Endothelial cell of hepatic sinusoid (primary cell): ENCODE measurements around the gene HBP1.
"Not testable (repeated sequence)": the region's sequence is repeated elsewhere in the genome, so short reads cannot be mapped to it uniquely, and the experiment has no call there.

Experiments used
- in situ Hi-C: cut with HindIII; loops from 2 replicates; pipeline ENCODE4 v1.10.0; 2017; ENCODE audit warnings: low sequenced_read_pairs

The HBP1 gene, protein sequence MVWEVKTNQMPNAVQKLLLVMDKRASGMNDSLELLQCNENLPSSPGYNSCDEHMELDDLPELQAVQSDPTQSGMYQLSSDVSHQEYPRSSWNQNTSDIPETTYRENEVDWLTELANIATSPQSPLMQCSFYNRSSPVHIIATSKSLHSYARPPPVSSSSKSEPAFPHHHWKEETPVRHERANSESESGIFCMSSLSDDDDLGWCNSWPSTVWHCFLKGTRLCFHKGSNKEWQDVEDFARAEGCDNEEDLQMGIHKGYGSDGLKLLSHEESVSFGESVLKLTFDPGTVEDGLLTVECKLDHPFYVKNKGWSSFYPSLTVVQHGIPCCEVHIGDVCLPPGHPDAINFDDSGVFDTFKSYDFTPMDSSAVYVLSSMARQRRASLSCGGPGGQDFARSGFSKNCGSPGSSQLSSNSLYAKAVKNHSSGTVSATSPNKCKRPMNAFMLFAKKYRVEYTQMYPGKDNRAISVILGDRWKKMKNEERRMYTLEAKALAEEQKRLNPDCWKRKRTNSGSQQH

DNA sequence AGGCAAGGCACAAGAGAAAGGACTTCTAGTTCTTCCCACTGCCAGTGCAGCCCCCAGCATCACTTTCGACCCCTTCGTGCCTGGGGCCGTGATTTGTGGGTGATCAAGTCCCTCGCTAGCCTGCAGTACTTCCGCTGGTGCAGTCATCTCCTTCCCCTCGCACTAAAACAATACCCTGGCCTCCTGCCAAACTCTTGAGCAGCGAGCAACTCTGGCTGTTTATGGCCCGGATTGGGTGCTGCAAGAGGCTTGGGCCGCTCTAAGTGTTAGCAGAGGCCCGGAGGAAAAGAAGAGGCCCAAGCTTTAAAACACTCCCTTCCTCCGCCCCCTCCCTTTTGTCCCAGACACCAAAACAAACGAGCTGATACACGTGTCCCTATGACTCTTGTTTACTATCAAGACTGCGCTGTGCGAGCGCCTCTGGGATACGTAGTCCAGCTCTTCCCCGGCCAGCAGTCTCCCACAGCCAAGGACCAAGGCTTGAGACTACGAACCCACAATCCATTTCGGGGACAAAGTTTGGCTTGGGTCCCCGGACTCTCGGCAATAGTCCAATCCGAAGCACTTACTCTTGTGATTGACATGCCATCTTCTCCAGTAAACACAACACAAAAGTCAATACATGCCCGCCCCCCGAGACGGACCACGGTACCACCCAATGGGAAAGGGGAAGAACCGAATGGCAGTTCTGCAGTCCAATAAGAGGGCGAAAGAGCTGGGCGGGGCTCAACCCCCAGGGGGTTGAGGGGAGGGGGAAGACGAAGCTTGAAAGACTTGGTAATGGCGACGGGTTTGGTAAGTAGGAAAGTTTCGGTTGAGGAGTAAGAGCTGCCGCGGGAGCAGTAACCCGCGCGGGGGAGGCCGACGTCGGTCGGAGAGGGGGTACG, at the start of gene HBP1:
TSS of gene HBP1 (plus strand) at position 771 of the 887 bp plus-strand sequence. CDS start 10,891 bp downstream, outside the sequence.
- in situ Hi-C loops, result loop anchor here (25.0 kb wide), 1 partner anchor 381 kb away; no protein-coding TSS in a partner anchor

DNA sequence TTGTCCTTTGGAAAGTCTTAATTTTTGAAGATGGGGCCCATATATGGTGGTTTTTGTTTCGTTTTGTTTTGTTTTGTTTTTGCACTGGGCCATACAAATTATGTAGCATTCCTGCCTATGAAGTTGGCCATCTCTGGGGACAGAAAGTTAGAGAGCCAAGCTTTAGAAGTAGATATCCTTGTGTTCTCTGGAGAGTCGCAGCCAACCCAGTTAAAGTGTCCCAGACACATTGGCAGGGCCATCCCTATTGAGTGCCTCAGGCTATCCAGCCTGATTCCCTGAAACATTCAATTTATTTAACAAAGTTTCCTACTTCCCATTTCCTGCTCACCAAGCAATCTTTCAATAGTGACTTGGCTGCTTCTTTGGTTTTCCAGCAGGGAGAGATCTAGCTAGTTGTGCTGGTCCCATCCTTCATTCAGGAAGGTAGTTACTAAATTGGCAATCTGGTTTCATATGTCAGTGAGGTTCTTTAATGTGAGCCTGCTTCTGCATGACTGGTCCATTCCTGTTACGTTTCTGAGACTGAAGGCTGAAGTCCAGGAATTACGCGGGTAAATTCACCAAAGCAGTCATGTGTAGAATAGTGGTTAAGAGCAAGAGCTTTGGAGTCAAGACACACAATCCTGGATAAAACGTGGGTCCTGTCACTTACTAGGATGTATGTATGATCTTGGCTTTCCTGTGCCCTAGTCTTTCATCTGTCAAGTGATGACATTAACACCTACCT, 49.3 kb upstream of the HBP1 start:
- in situ Hi-C loops, result no loop called here

DNA sequence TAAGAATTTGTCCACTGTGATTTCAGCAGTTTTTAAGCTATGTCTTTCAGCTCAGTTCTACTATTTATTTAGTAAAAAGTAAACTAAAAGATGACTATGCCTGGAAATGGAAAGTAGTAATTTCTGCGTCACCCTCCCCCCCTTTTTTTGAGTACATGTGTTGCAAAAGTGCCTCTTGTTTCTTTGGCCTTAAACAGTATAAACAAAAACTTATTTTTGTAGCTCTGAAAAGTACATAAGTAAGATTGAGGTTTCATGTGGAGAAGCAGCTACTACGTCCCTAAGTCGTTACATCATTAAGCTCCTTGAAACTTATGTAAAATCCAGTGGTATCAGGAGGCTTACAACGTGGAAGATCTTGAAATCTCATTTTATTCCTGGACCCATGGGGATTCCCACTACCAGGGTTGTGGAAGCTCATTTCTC, 46.3 kb upstream of the HBP1 start:
- in situ Hi-C loops, result no loop called here

DNA sequence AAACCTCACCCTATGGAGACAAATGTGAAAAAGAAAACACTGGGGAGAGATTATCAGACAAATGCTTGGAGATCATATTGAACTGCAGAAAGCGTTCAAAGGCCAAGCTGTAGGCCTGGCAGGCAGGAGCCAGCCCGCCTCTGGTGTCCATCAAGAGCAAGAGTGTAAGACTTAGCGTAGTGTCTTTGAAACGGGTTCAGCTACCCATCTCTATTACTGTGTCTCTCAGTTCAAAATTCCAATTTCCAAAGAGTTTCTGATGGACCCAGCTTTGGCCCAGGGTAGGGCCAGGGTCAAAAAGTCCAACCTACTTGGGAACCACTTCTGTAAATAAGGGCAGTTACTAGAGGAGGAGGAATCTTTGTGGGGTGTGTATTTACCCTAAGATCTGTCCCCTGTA, 45.4 kb upstream of the HBP1 start:
- in situ Hi-C loops, result no loop called here

DNA sequence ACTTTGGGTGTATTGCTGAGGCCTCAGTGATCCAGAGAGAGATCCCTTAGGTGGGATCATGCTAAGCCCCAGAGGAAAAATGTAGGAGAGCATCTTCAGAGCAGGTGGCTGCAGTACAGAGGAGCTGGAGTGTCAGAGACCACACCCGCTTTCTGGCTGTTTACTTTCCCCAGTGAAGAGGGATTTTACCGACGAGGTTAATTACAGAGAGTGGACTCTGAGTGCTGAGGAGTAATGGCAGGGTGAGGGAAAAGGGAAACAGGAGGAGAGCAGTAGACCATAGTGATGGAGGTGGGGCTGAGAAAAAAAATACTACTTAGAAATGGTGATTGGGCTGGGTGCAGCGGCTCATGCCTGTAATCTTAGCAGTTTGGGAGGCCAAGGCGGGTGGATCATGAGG, 43.3 kb upstream of the HBP1 start:
- in situ Hi-C loops, result no loop called here

DNA sequence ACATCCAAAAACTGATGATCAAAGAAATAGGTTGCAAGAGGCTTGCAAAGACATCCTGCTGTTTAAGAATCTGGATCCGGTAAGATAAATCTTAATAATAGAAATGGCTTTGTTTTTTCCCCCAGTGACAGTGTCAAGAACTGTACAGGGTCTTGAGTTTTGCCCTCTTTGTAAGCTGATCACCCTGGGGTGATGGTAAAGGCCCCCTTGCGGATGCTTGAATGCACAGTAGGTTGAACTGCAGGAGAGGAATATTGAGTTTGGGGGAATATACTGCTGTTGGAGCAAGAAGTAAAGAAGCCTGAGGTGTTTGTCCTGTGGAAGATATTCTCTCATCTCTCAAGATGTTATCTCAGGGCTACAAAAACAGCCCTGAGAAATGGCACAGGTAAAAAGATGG, 40.6 kb upstream of the HBP1 start:
- in situ Hi-C loops, result no loop called here

DNA sequence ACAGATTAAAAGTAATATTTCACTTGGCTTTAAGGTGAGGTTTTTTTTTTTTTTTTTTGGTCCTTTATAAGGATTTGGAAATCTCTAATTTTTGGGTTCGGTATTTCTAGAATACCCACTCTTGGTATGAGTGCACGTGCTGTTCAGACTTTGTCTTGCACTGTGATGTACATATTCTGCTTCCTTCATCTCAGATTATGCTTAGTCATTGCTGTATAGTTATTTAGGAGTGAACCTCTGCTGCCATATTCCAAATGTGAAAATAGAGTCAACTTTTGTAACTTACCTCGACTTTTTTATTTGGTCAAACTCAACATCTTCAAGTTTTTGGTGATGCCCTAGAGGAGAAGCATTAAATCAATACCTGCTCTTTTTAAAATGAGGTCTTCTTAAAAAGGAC, 40.1 kb upstream of the HBP1 start:
- in situ Hi-C loops, result no loop called here

DNA sequence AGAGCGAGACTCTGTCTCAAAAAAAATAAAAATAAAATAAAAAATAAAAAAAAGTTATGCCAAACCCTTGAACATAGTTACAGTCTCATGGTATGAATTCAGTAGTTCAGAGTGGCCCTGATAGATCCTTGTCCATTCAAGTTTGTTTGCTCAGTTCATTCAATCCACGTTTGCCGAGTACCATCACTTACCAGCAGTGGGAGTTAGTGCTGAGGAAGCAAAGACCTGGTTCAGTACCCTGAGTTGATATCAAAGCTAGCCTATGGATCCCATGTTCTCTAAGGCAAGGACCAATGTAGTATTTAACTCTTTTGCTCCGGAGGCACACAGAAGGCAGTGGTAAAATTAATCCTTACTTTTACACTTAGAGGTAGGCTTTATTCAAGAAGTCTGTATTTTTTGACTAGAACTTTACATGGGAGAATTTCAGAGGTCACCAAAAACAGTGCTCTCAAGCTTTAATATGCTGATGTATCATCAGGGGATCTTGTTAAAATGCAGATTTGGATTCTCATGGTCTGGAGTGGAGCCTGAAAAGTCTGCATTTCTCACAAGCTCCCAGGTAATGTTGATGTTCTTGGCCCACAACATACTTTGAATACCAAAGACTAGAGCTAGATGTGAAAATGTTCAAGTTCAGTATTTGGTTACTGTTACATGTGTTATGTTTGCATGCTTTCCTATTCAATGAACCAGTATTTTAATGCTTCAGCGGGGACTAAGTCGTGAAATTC, 38.1 kb upstream of the HBP1 start:
- in situ Hi-C loops, result no loop called here

DNA sequence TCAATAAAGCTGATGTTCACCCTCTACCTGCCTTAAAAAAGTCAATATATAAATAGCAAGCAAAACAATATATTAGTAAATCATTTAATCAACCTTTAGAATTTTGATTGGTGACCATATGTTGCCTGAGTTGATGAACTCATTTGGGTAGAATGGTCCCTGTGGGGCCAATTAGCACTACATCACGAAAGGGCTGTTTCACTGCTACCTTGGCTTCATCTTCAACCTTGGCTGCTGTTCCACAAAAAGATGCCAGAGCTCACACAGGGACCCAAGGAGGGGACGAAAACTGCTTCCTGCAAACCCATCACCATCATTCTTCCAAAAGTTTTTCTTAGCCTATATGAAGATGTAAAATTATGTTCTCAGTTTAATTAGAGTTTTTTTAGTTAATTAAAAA, 35.4 kb upstream of the HBP1 start:
- in situ Hi-C loops, result no loop called here

DNA sequence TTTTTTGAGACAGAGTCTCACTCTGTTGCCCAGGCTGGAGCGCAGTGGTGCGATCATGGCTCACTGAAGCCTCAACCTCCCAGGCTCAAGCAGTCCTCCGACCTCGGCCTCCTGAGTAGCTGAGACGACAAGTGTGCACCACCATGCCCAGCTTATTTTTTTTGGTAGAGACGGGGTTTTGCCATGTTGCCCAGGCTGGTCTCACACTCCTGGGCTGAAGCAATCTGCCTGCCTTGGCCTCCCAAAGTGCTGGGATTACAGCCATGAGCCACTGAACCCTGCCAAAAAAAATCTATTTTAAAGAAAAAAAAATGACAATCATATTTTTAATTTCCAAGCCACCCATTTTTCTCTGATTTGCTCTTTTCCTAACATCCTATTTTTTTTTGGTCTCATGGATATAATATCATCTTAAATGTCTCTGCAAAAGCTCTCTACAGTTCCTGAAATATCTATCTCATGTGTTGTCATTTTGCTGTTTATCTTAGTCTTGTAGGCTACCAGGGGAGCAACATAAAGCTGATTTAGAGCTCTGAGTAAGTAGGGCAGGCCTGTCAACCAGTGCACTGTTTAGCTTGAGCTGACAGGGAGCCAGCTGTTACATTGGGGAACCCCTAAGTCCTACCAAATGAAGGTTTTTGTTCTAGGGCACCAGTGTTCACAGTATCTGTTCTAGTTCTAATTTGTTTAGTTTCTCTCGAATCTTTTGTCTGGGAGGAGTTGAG, 29.9 kb upstream of the HBP1 start:
- in situ Hi-C loops, result no loop called here

DNA sequence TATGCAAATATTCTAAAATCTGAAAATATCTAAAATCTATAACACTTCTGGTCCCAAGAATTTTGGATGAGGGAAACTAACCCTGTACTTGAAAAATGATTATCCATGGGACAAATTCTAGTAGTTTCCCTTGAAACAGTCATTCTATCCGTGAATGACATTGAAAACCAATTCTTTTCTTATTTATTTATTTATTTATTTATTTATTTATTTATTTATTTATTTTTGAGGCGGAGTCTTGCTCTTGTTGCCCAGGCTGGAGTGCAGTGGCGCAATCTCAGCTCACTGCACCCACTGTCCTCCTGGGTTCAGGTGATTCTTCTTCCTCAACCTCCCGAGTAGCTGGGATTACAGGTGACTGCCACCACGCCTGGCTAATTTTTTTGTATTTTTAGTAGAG, 24.9 kb upstream of the HBP1 start:
- in situ Hi-C loops, result not testable (repeated sequence)

DNA sequence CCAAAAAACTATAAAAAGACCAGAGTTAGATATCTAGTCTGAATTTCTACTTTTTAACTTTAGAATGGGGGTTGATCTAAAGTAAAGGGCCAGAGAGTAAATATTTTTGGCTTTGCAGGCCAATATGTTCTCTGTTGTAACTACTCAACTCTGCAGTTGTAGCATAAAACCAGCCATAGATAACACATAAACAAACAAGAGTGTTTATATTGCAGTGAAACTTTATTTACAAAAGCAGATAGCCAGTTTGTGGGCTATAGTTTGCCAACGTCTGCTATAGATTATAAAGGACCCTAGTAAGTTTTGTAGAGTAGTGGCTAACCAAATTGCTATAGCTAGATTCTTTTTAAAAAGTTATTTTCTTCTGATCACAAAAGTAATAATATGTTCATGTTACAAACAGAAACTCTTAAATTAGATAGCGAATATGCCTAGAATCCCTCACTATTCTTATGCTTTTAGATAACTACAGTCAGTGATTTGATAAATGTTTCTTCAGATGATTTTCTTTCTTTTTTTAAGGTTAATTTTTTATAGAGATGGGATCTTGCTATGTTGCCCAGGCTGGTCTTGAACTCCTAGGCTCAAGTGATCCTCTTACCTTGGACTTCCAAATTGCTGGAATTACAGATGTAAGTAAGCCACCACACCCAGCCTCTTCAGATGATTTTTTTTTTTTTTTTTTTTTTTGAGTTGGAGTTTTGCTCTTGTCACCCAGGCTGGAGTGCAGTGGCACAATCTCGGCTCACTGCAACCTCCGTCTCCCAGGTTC, 23.6 kb upstream of the HBP1 start:
- in situ Hi-C loops, result no loop called here

DNA sequence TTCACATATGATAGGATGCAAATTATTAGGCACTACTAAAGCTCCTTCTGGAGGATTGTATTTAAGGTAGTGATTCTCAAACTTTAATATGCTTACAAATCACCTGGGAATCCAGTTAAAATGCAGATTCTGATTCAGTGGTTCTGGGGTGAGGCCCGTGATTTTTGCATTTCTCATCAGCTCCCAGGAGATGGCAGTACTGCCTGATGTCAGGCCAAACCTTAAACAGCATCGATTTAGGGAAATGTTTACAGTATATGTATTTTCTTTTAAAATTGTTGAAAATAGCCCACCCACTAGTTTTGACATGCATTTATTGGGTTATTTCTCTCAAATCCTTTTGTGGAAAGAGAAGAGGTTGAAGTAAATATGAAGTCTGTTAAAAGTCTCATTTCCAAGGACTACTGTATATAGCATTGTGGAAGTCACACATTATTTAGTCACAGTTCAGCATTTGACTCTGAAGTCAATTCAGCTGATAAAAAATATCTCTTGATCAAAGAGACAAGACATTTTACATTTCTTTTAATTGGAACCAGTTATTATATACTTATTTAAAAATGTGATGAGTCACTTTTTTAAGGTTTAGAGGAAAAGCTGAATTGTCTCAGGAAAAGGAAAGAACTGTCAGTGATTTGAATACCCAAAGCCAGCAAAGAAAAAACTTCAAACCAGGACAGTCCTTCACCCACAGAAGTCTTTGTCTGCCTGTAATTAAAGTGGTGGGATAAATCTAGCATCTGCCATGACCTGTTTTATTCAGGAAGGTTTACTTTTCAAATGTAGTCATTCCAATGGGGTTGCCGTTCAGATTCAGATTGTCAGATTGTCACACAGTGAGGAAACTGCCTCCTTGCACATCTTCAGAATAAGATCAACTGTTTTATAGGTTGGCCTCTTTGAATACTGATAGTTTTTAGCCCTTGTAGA, 21.1 kb upstream of the HBP1 start:
- in situ Hi-C loops, result no loop called here

DNA sequence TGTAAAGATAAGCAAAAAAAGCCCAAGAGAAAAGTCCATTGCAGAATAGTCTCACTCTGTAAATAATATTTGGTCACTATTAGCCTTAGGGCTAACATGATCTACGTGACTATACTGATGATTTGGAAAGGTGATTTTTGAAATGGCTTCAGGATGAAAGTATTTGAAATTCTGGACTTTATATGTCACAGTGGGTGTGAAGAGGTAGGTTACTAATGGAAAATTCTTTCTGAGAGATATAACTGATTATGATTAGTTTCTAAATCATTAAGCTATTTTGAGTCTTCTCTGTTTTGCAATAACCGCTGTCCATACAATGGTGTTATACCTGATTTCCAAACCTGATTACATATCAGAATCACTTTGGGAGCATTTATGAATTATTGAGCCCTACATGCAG, 20.1 kb upstream of the HBP1 start:
- in situ Hi-C loops, result no loop called here

DNA sequence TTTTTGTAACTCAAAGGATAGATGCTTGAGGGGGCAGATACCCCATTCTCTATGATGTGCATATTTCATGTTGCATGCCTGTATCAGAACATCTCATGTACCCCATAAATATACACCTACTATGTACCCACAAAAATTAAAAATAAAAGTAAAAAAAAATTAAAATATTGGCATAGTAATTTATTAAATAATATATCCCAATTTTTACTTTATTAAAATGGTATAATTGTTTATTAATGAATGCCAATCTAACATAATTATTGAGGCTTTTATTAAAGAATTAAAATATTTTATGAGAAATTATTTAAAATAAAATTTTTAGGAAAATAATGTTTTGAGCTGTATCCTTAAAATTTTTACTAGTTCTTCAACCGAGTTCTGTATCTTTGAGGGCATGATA, 18.9 kb upstream of the HBP1 start:
- in situ Hi-C loops, result loop anchor here (5.0 to 25.0 kb wide), 2 partner anchors 203 to 363 kb away; no protein-coding TSS in a partner anchor

DNA sequence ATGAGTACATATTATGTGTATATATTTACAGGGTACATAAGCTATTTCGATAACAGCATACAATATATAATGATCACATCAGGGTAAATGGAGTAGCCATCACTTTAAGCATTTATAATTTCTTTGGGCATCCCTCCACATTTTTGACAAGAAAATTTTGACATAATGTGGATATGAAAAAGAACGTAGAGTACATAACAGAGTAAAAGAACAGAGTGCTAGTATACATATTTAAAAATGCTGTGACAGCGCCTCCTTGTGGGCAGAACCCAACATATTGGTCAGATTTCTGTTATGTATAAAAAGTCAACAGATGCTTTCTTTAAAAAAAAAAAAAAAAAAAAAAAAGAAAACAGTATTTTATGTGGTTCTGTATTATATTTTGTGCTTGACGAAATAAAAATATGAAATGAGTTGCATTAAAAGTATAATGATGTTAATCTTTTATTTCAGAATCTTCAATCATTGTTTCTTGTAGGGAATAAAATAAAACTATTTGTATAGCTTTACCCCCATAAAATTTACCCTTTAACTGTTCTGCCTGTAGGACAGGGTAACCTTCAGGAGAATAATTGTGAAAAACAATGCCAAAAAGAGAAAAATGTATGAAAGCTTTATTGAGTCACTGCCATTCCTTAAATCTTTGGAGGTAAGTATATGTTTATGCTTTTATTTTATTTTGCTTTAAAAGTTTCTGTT, 18.3 kb upstream of the HBP1 start:
- in situ Hi-C loops, result loop anchor here (5.0 to 25.0 kb wide), 2 partner anchors 203 to 363 kb away; no protein-coding TSS in a partner anchor

DNA sequence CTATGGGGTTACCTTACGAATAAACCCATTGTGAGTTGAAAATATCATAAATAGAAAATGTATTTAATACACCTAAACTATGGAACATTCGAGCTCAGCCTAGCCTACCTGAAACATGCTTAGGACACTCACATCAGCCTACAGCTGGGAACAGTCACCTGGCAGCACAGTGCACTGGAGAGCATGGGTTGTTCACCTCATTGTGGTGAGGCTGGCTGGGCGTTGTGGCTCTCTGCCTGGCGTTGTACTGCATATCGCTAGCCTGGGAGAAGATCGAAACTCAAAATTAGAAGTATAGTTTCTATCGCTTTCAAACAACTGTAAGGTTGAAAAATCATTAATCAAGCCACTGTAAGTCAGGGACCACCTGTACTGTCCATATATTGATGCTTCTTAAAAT, 17.3 kb upstream of the HBP1 start:
- in situ Hi-C loops, result loop anchor here (5.0 to 25.0 kb wide), 2 partner anchors 204 to 364 kb away; no protein-coding TSS in a partner anchor
